HG02852 (cell line): ENCODE results near the gene AADAT.

Source experiments
- ATAC-seq: cut with Tn5 transposase; IDR thresholded peaks from one replicate; pipeline ENCODE4 v1.9.1; 2021; ENCODE audit warnings: mild to moderate bottlenecking, moderate library complexity; ENCODE audit not compliant: unreplicated experiment

Gene AADAT

DNA sequence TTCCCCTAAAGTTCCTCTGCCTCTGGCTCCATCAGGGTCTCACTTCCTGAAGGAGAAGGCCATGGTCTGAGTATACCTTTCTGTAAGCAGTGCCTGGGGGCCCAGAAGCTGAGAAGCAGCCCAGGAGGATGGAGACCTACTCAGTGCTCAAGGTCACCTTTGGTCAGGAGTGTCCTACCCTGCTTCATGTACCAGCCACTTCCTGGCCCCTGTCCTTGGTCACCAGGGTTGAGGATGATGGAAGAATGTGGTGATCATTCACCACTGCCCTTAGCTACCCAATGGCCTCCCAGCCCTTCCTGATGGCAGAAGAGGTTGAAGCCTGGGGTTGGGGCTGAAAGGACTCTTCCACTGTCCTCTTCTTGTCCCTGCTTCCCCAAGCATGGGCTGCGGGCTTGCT is 54.5 kb downstream of the AADAT start:
- no peak for ATAC-seq

DNA sequence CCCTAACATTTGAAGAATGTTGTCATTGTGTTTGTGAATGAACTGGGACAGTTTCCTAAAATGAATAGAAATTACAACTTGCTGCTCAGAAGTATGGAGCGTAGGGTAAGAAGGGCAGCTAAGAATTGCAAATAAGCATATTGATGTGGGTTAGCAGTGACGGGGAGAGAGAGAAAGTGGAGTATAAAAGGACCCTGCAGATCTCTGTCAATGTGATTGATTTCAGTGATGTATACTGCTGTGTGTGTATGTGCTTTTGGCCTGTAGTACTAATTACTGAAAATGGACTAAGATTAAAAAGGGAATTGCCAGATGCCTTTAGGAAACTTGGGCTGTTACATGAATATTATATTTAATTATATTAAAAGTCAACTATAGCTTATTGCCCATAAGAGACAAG is 55.8 kb downstream of the AADAT start:
- no peak for ATAC-seq

DNA sequence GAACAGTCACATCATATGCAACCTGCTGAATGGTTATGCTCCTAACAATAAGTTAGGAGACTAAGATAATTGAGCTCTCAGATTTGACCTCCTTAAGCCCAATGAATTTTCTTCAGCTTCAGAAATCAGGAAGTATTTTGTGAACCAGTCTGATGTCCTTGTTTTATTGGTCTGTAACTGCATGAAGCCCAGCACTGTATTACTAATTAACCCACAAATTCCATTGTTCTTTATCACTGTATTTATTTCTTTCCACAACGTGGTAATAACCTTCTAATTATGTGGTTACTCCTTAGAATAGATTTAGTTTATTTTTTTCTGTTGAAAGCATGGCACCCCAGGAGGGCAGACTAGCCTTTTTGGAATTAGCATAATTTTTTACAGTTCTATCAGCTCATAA is 59.6 kb downstream of the AADAT start:
- ATAC-seq: no peak

DNA sequence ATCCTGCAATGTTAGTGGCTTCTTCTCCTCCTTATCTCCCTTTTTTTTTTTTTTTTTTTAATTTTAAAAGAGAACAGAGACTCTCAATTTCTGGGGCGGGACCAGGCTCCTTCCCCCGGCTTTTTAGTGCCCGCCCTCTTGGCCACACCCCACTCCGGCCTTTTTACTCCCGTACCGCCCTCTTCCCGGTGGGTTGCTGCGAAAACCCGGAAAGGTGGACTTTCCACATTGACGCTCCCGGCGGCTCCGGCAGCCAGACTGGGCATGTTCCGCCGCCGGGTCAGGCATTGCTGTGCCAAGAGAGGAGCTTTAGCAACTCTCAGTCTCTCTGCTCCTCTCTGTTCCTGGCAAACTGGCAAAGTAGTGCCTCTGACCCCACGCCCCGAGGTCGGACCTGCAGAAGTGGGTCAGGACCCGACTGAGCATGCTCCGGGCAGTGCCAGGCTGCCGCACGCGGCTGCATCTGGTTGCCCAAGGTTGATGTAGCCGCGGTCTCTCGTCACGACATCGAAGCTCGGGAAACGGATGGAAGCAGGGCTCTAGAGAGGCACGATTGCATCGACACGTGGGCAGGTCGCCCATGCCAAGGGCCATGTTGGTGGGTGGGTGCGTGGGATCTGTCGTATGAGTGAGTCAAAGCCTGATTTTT is 62.5 kb downstream of the AADAT start:
- peak; percentile 64 for ATAC-seq

DNA sequence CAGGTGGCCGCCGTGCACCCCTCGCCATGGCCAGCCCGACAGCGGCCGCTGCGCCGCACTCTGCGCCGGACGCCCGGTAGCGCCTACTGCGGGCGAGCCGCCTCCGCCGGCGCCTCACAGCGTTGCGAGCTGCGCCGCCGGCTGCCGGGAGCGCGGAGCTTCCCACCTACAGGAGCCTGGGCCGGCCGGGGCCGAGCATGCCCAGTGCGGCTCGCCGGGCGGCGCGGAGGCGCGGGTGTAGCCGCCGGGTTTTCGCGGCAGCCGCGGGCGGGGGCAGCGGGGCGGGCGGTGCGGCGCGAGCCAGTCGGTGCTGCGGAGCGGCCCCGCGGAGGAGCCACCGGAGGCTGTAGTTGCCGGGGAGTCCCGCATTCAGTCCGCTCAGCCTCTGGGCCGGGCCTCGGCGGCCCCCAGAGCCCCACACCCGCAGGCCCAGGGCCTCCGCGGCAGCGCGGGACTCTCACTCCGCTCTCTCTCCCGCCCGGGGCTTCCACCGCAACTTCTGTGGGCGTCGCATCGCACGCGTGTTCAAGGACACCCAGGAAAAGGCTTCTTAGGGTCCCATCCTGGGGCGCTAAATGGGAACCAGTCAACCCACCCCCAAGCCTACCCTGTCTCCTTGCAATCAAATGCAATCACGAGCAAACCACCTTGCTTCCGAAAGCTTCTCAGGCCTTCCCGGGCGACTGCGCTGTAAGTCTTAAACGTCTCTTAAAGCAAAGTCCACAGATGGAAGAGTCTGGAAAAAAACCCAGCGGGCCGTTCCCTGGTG is 63.3 kb downstream of the AADAT start, which contains the start of gene MFAP3L:
TSS of gene MFAP3L (minus strand) at position 143 of the 769 bp plus-strand sequence. CDS start 20,518 bp downstream, outside the sequence.
- ATAC-seq: peak; percentile 81

DNA sequence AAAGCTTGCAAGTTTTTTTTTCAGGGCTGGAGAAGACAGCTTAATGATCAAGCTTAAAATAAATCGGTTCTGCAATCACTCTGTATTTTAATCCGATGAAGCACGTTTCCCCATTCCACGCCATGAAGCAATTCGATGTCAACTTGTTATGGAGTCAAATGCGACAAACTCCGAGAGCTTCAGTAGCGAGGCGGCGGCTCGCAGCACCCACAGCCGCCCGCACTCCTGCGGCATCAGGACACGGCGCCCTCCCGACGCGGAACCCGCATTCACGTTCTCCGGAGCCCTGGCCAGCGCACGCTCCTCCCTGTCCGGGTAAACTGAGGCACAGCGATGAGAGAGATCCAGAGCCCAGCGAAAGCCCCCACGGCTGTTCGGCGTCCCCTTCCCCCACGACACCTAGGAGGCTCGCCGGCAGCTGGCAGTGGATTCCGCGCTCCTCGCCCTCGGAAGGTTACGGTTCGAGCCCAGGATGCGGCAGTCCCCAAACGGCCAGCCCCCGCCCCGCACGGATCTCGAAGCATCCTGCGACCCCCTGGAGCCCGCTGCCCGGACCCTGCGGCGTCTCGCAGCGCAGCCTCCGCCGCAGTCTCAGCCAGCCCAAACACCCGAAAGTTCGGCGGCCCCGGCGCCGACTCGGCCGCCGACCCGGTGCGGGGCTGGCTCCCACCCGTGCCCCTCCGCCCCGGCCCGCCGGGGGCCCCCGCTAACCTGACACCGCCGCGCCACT is 64.1 kb downstream of the AADAT start:
- ATAC-seq: no peak

DNA sequence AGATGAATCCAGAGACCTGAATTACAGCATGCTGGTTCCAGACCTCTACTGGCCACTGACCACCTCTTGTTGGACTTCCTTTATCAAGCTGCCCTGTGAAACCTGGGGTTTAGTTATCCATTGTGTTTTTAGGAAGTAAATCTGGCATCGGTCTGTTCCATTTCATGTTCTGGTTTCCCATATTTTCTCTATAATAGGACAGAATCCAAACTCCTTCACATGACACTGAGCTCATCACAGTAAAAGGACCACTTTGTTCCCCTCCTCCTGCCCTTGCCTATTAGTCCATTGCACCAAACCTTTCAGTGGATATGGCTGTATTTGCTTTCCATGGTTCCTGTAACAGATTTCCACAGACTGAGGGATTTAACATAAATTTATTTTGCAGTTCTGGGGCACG is 67.5 kb downstream of the AADAT start:
- no peak for ATAC-seq

DNA sequence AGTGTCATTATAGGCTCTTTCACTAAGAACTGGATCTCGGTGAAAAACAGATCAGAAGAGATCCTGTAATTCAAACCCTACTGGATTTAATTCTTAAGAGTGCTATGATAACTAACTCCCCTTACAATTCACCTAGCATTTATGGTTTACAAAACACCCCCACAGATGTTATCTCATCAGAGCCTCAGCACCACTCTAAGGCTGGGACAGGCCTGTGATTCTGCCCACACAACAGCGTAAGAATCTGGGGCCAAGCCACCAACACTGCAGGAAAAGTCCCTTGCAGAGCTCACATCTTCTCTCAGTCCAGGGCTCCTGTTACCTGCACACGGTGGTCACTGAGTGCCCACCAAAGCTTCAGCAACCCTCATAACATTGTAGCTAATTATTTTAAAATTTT is 72.5 kb downstream of the AADAT start:
- ATAC-seq: no peak

DNA sequence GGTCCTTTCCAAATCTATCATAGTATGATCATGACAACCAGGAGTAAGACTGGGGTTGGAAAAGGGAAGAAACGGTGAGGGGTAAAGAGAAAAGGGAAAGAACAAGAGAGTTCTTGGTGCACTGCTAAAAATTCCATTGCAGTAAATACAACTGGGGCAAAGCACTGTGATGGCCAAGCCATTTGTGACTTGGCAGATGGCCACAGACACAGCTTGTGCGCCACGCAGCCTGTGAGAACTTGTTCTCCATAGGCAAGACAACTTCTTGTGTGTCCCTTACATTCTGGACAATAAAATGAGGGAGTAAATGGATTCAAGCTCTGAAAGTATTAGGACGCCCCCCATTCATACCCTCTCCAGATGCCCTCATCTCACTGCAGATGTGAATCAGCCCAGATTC is 74.5 kb downstream of the AADAT start:
- no peak for ATAC-seq

DNA sequence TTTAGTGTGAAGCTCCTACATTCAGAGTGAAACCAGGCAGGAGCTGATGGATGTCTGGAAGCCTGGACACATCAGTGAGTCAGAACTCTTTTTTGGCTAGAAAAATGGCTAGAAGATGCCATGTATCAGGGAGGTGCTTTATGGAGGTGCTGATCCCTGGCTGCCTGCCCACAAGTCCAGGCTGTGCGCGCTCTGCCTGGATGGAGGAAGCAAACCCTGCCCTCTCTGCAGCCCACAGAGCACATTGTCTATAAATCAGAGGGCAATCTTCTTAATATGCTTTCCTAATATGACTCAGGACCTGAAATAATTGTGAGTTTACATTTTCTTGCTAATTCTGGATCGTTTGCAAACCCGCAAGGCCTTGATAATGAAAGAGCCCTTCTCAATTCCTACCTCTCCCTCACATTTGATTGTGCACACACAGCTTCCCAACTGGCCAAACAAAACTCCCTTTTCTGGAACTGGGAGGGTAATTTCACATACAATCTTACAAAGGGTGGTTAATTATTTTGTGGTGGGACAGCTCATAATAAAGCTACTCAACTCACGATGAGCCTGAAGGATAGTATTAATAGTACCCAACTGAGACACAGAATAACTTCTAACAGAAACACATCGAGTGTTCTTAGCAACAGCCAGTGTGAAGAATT is 75.3 kb downstream of the AADAT start:
- ATAC-seq: no peak

DNA sequence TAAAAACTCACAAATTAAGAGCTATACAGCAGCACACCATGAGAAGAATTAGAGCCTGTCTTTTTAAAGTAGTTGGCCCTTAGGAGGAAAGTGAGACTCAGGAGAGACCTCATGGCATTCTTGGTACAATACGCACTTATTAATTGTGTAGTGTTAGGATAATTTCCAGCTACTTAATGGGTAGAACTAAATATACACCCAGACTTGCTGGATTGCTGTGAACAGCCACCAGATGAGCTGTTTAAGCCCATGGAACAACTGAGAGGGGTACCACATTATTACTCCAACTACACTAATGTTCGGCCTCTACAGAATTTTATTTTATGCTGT is 77.2 kb downstream of the AADAT start:
- no peak for ATAC-seq

DNA sequence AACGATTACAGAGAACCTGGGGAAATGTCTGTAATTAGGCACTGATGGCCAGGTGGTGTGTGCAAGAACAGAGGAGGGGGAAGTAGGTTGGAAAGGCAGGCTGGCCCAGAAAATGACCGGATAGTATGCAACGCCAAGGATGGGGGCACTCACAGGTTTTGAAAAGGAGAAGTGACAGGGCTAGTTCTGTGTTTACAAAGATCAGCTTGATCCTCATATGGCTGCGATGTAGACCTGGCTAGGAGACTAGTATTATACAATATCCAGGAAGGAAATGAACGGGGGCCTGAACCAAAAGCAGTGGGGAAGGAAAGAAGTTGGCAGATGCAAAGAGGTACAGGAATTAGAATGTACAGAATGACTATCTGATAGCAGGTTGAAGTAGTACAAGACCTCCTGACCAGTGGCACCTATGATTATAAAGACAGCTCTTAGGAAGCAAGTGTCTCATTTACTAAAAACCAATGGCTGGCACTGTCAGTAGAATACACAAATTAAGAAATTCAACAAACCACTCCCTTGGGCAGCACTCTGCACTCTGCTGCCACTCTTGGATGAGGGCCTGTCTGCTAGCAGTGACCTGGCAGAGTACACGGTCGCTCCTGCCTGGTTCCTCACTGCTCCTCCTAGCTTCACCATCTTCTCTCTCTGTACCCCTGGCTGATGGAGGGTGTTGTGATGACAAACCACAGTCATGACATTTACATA is 77.7 kb downstream of the AADAT start:
- ATAC-seq: no peak
